HEK293 (cell line): Measurements from ENCODE around the gene VPS18.

Source experiments
- CTCF ChIA-PET: fragments of 350-600 bp; formaldehyde crosslinking; extraction: SDS; loops from one replicate; lab custom pipeline; 2021; ENCODE audit warnings: antibody characterized with exemption; lab: Yijun Ruan, JAX
- POLR2A ChIA-PET: fragments of 300-600 bp; formaldehyde crosslinking; extraction: SDS; loops from one replicate; lab custom pipeline; 2020; ENCODE audit warnings: antibody characterized with exemption, inconsistent platforms; lab: Yijun Ruan, JAX
- H3K27ac ChIP-seq: fragments of 200-500 bp; sonication (Bioruptor generic); 2 replicates; pipeline ENCODE4 v1.5.1; 2014; ENCODE audit warnings: low read depth, low read length, control low read depth, inconsistent platforms; ENCODE audit errors: extremely low read depth
- H3K36me3 ChIP-seq, 2 experiments: fragments of 200-500 bp in 1 of 2; sonication (Bioruptor generic) in 1 of 2; 1 replicate in 1 of 2; 2 replicates in 1 of 2; pipeline ENCODE4 v1.5.1; 2014 to 2017; ENCODE audit warnings: inconsistent platforms in 2 of 2, low read length in 2 of 2; ENCODE audit not compliant: control insufficient read depth in 2 of 2, insufficient read depth in 1 of 2
- H3K4me1 ChIP-seq: fragments of 200-500 bp; sonication (Bioruptor generic); 2 replicates; pipeline ENCODE4 v1.5.1; 2014; ENCODE audit warnings: mild to moderate bottlenecking, low read length, inconsistent platforms; ENCODE audit not compliant: control insufficient read depth, insufficient read depth
- H3K4me3 ChIP-seq: 2 replicates; pipeline ENCODE4 v1.5.1; 2011; ENCODE audit warnings: low read depth, mild to moderate bottlenecking, control low read depth, low read length, moderate library complexity
- H3K9me3 ChIP-seq: fragments of 200-500 bp; sonication (Bioruptor generic); 2 replicates; pipeline ENCODE4 v1.5.1; 2014; ENCODE audit warnings: low read depth, low read length, inconsistent platforms; ENCODE audit not compliant: control insufficient read depth, insufficient read depth
- BCL11A ChIP-seq: fragments of 450-650 bp; formaldehyde crosslinking; IDR thresholded peaks from 2 replicates; pipeline ENCODE4 v1.5.1; 2016; ENCODE audit warnings: low read depth, missing biosample characterization, missing genetic modification characterization
- CTCF ChIP-seq: fragments of 450-650 bp; formaldehyde crosslinking; IDR thresholded peaks from 2 replicates; pipeline ENCODE4 v1.5.1; 2016; ENCODE audit warnings: missing biosample characterization, missing genetic modification characterization
- FEZF1 ChIP-seq: fragments of 450-650 bp; formaldehyde crosslinking; IDR thresholded peaks from 2 replicates; pipeline ENCODE4 v1.5.1; 2016; ENCODE audit warnings: missing biosample characterization, missing genetic modification characterization
- PRDM2 ChIP-seq: fragments of 450-650 bp; formaldehyde crosslinking; IDR thresholded peaks from 2 replicates; pipeline ENCODE4 v1.5.1; 2016; ENCODE audit warnings: missing biosample characterization, missing genetic modification characterization, borderline replicate concordance
- SCRT2 ChIP-seq: fragments of 450-650 bp; formaldehyde crosslinking; IDR thresholded peaks from 2 replicates; pipeline ENCODE4 v1.5.1; 2016; ENCODE audit warnings: missing biosample characterization, missing genetic modification characterization
- ZBTB11 ChIP-seq: fragments of 450-650 bp; formaldehyde crosslinking; conservative IDR thresholded peaks from 2 replicates; pipeline ENCODE4 v1.5.1; 2016; ENCODE audit warnings: low read depth, missing biosample characterization, missing genetic modification characterization
- ZBTB8A ChIP-seq: fragments of 450-650 bp; formaldehyde crosslinking; IDR thresholded peaks from 2 replicates; pipeline ENCODE4 v1.5.1; 2016; ENCODE audit warnings: missing biosample characterization, missing genetic modification characterization
- ZFP37 ChIP-seq: fragments of 450-650 bp; formaldehyde crosslinking; IDR thresholded peaks from 2 replicates; pipeline ENCODE4 v1.5.1; 2016; ENCODE audit warnings: missing biosample characterization, missing genetic modification characterization
- ZNF221 ChIP-seq: fragments of 450-650 bp; formaldehyde crosslinking; IDR thresholded peaks from 2 replicates; pipeline ENCODE4 v1.5.1; 2017; ENCODE audit warnings: missing biosample characterization, missing genetic modification characterization, borderline replicate concordance
- ZNF280C ChIP-seq: fragments of 450-650 bp; formaldehyde crosslinking; IDR thresholded peaks from 2 replicates; pipeline ENCODE4 v1.5.1; 2016; ENCODE audit warnings: missing biosample characterization, missing genetic modification characterization
- ZNF292 ChIP-seq: fragments of 450-650 bp; formaldehyde crosslinking; IDR thresholded peaks from 2 replicates; pipeline ENCODE4 v1.5.1; 2016; ENCODE audit warnings: low read depth, missing biosample characterization, missing genetic modification characterization, borderline replicate concordance
- ZNF404 ChIP-seq: fragments of 450-650 bp; formaldehyde crosslinking; IDR thresholded peaks from 2 replicates; pipeline ENCODE4 v1.5.1; 2017; ENCODE audit warnings: missing biosample characterization, missing genetic modification characterization
- ZNF449 ChIP-seq: fragments of 450-650 bp; formaldehyde crosslinking; IDR thresholded peaks from 2 replicates; pipeline ENCODE4 v1.5.1; 2017; ENCODE audit warnings: missing biosample characterization, mild to moderate bottlenecking, missing genetic modification characterization, moderate library complexity
- ZNF561 ChIP-seq: fragments of 450-650 bp; IDR thresholded peaks from 2 replicates; pipeline ENCODE4 v1.5.1; 2018; ENCODE audit warnings: missing biosample characterization, missing genetic modification characterization, borderline replicate concordance
- ZSCAN4 ChIP-seq: fragments of 450-650 bp; formaldehyde crosslinking; IDR thresholded peaks from 2 replicates; pipeline ENCODE4 v1.5.1; 2017; ENCODE audit warnings: missing biosample characterization, missing genetic modification characterization
- ZSCAN5A ChIP-seq: fragments of 450-650 bp; formaldehyde crosslinking; IDR thresholded peaks from 2 replicates; pipeline ENCODE4 v1.5.1; 2016; ENCODE audit warnings: missing biosample characterization, missing genetic modification characterization

The VPS18 gene

GRCh38 chr15:40891810-40892446 is 2.3 kb upstream of the VPS18 start (continued):
- TF ChIP-seq ZSCAN5A (no peak), FEZF1 (tag by site-specific recombination) (no peak), SCRT2 (0 out of 2 replicates have a peak, but pooled peaks have one; percentile 21), ZNF404 (no peak), ZFP37 (tag by site-specific recombination) (no peak), ZNF449 (tag by site-specific recombination) (no peak), ZNF280C (tag by site-specific recombination) (no peak), CTCF (tag by site-specific recombination) (0 out of 2 replicates have a peak, but pooled peaks have one; percentile 22), ZSCAN4 (tag by site-specific recombination) (no peak)

- CTCF ChIA-PET = interaction anchor here (0.6 to 5.3 kb wide), 21 partner anchors 8 to 317 kb away, joined by 3 to 187 read pairs (median 4); partner anchors contain the start of genes RHOV and SPINT1
- Histone ChIP-seq H3K9me3 (no peaks in the 10 kb centered on the region), H3K36me3 (peaks cover 0 to 20% of the 10 kb centered on the region in 2 experiments; a peak in 2 of 3 replicates), H3K27ac (no peak overlapping the region), H3K4me1 (no peaks in the 10 kb centered on the region), H3K4me3 (no peak overlapping the region)
- POLR2A ChIA-PET = interaction anchor here (0.7 to 1.5 kb wide), 3 partner anchors 19 to 35 kb away, joined by 3 to 6 read pairs (median 5); no protein-coding TSS in a partner anchor
- TF ChIP-seq SCRT2 = no peak
- TF ChIP-seq ZBTB11 = no peak
- no peak for TF ChIP-seq ZNF292
- TF ChIP-seq ZNF221 (tag by site-specific recombination) = no peak
- no peak for TF ChIP-seq ZNF561 (tag by site-specific recombination)
- TF ChIP-seq ZBTB8A = no peak
- TF ChIP-seq PRDM2 (tag by site-specific recombination) = no peak
- no peak for TF ChIP-seq BCL11A (tag by site-specific recombination)
Measured at GRCh38 chr15:40892447-40893012, 1.7 kb upstream of the VPS18 start.
